HG03039 (cell line): ENCODE measurements around the gene CTRB1.
"Not testable (repeated sequence)": the region's sequence is repeated elsewhere in the genome, so short reads cannot be mapped to it uniquely, and the experiment has no call there.

ENCODE experiments used
- ATAC-seq: cut with Tn5 transposase; IDR thresholded peaks from one replicate; pipeline ENCODE4 v1.9.1; 2021; ENCODE audit warnings: mild to moderate bottlenecking, moderate library complexity; ENCODE audit not compliant: unreplicated experiment

CTRB1 gene

GRCh38 chr16:75239542-75240122 is 20.8 kb downstream of the CTRB1 start:
- no peak for ATAC-seq

- not testable (repeated sequence) for ATAC-seq
These were observed 21.8 kb downstream of the CTRB1 start for GRCh38 chr16:75240633-75241032.

GRCh38 chr16:75241412-75241811 is 22.6 kb downstream of the CTRB1 start:
- no peak for ATAC-seq

GRCh38 chr16:75241955-75242354 is 23.2 kb downstream of the CTRB1 start:
- no peak for ATAC-seq

GRCh38 chr16:75242436-75243078 is 23.8 kb downstream of the CTRB1 start:
- not testable (repeated sequence) for ATAC-seq

- no peak for ATAC-seq
These were observed 25.0 kb downstream of the CTRB1 start for GRCh38 chr16:75243667-75244224.

- no peak for ATAC-seq
These were observed 25.5 kb downstream of the CTRB1 start for GRCh38 chr16:75244225-75244809.

GRCh38 chr16:75244844-75245758 is 26.3 kb downstream of the CTRB1 start:
- no peak for ATAC-seq

GRCh38 chr16:75246504-75247205 is 27.9 kb downstream of the CTRB1 start:
- ATAC-seq: no peak

- ATAC-seq: no peak
These were observed 28.5 kb downstream of the CTRB1 start for GRCh38 chr16:75247249-75247648.

- ATAC-seq: no peak
These were observed 29.4 kb downstream of the CTRB1 start for GRCh38 chr16:75248142-75248535.

- no peak for ATAC-seq
These were observed 30.0 kb downstream of the CTRB1 start for GRCh38 chr16:75248536-75249380.

GRCh38 chr16:75249441-75249840 is 30.7 kb downstream of the CTRB1 start:
- no peak for ATAC-seq

- ATAC-seq: no peak
These were observed 31.5 kb downstream of the CTRB1 start for GRCh38 chr16:75250089-75250808.

- ATAC-seq: peak; percentile 27
These were observed 32.1 kb downstream of the CTRB1 start for GRCh38 chr16:75250809-75251279.

GRCh38 chr16:75251280-75252048 is 32.7 kb downstream of the CTRB1 start, which contains the start of gene BCAR1:
TSS of gene BCAR1 (minus strand) at chr16:75251624. CDS start at chr16:75251482, 142 bp downstream.
- peak; percentile 75 for ATAC-seq

GRCh38 chr16:75252049-75252864 is 33.5 kb downstream of the CTRB1 start:
- ATAC-seq: no peak
